Measurements from ENCODE around the gene USP22.

The USP22 gene

GRCh38 chr17:21002309-21003006 lies 40.4 kb downstream of the USP22 start:
- peaks cover 47% of the 10 kb centered on the region for H3K36me3 ChIP-seq (ENCODE audit: control insufficient read depth, insufficient read depth, low read length)
- H3K9me3 ChIP-seq (ENCODE audit: control insufficient read depth, low read length): no peaks in the 10 kb centered on the region
- WGBS, 2 experiments: 95 to 97% methylated on average over 26 of the region's 26 CpGs
- H3K27ac ChIP-seq (ENCODE audit: insufficient read depth, low read depth, low read length, poor library complexity, severe bottlenecking): no peak overlapping the region
- no peaks in the 10 kb centered on the region for H3K4me1 ChIP-seq (ENCODE audit: control insufficient read depth, insufficient read depth, low read length)
- H3K4me3 ChIP-seq (ENCODE audit: insufficient read depth, low read depth, low read length): no peak overlapping the region
- H3K27me3 ChIP-seq (ENCODE audit: control insufficient read depth, insufficient read depth, low read length, poor library complexity, severe bottlenecking): no peaks in the 10 kb centered on the region

GRCh38 chr17:21001813-21002221 lies 41.0 kb downstream of the USP22 start:
- no peak overlapping the region for H3K27ac ChIP-seq (ENCODE audit: insufficient read depth, low read depth, low read length, poor library complexity, severe bottlenecking)
- no peaks in the 10 kb centered on the region for H3K27me3 ChIP-seq (ENCODE audit: control insufficient read depth, insufficient read depth, low read length, poor library complexity, severe bottlenecking)
- H3K4me3 ChIP-seq (ENCODE audit: insufficient read depth, low read depth, low read length): no peak overlapping the region
- H3K4me1 ChIP-seq (ENCODE audit: control insufficient read depth, insufficient read depth, low read length): no peaks in the 10 kb centered on the region
- H3K9me3 ChIP-seq (ENCODE audit: control insufficient read depth, low read length): no peaks in the 10 kb centered on the region
- H3K36me3 ChIP-seq (ENCODE audit: control insufficient read depth, insufficient read depth, low read length): peaks cover 42% of the 10 kb centered on the region
- WGBS, 2 experiments: 90 to 91% methylated on average over 12 of the region's 12 CpGs

GRCh38 chr17:21001111-21001812 lies 41.5 kb downstream of the USP22 start:
- WGBS, 2 experiments: 92 to 96% methylated on average over 6 to 7 of the region's 7 CpGs
- no peaks in the 10 kb centered on the region for H3K27me3 ChIP-seq (ENCODE audit: control insufficient read depth, insufficient read depth, low read length, poor library complexity, severe bottlenecking)
- no peaks in the 10 kb centered on the region for H3K9me3 ChIP-seq (ENCODE audit: control insufficient read depth, low read length)
- H3K36me3 ChIP-seq (ENCODE audit: control insufficient read depth, insufficient read depth, low read length): peaks cover 40% of the 10 kb centered on the region
- no peaks in the 10 kb centered on the region for H3K4me1 ChIP-seq (ENCODE audit: control insufficient read depth, insufficient read depth, low read length)
- no peak overlapping the region for H3K4me3 ChIP-seq (ENCODE audit: insufficient read depth, low read depth, low read length)
- no peak overlapping the region for H3K27ac ChIP-seq (ENCODE audit: insufficient read depth, low read depth, low read length, poor library complexity, severe bottlenecking)

- Histone ChIP-seq H3K27ac (ENCODE audit: insufficient read depth, low read depth, low read length, poor library complexity, severe bottlenecking) (no peak overlapping the region), H3K36me3 (ENCODE audit: control insufficient read depth, insufficient read depth, low read length) (peaks cover 28% of the 10 kb centered on the region), H3K27me3 (ENCODE audit: control insufficient read depth, insufficient read depth, low read length, poor library complexity, severe bottlenecking) (no peaks in the 10 kb centered on the region), H3K4me3 (ENCODE audit: insufficient read depth, low read depth, low read length) (no peak overlapping the region), H3K4me1 (ENCODE audit: control insufficient read depth, insufficient read depth, low read length) (no peaks in the 10 kb centered on the region), H3K9me3 (ENCODE audit: control insufficient read depth, low read length) (no peaks in the 10 kb centered on the region)
- WGBS, 2 experiments: 93 to 96% methylated on average over 13 of the region's 13 CpGs
Observed at GRCh38 chr17:20999841-21000532, 42.8 kb downstream of the USP22 start.

- H3K36me3 ChIP-seq (ENCODE audit: control insufficient read depth, insufficient read depth, low read length): peaks cover 19% of the 10 kb centered on the region
- H3K27ac ChIP-seq (ENCODE audit: insufficient read depth, low read depth, low read length, poor library complexity, severe bottlenecking): peak overlapping the region; percentile 66
- 95% methylated on average over 16 of the region's 16 CpGs for WGBS, 2 experiments
- H3K4me1 ChIP-seq (ENCODE audit: control insufficient read depth, insufficient read depth, low read length): no peaks in the 10 kb centered on the region
- no peaks in the 10 kb centered on the region for H3K9me3 ChIP-seq (ENCODE audit: control insufficient read depth, low read length)
- H3K27me3 ChIP-seq (ENCODE audit: control insufficient read depth, insufficient read depth, low read length, poor library complexity, severe bottlenecking): no peaks in the 10 kb centered on the region
- no peak overlapping the region for H3K4me3 ChIP-seq (ENCODE audit: insufficient read depth, low read depth, low read length)
Observed at GRCh38 chr17:20999044-20999573, 43.7 kb downstream of the USP22 start.

- no peaks in the 10 kb centered on the region for H3K27me3 ChIP-seq (ENCODE audit: control insufficient read depth, insufficient read depth, low read length, poor library complexity, severe bottlenecking)
- peak overlapping the region; percentile 66 for H3K27ac ChIP-seq (ENCODE audit: insufficient read depth, low read depth, low read length, poor library complexity, severe bottlenecking)
- H3K4me1 ChIP-seq (ENCODE audit: control insufficient read depth, insufficient read depth, low read length): peaks cover 1% of the 10 kb centered on the region
- 90% methylated on average over 5 of the region's 5 CpGs for WGBS, 2 experiments
- H3K36me3 ChIP-seq (ENCODE audit: control insufficient read depth, insufficient read depth, low read length): peaks cover 14% of the 10 kb centered on the region
- H3K4me3 ChIP-seq (ENCODE audit: insufficient read depth, low read depth, low read length): no peak overlapping the region
- H3K9me3 ChIP-seq (ENCODE audit: control insufficient read depth, low read length): peaks cover 2% of the 10 kb centered on the region
Observed at GRCh38 chr17:20998571-20999043, 44.2 kb downstream of the USP22 start.

GRCh38 chr17:20997711-20998570 lies 44.9 kb downstream of the USP22 start:
- H3K27me3 ChIP-seq (ENCODE audit: control insufficient read depth, insufficient read depth, low read length, poor library complexity, severe bottlenecking): no peaks in the 10 kb centered on the region
- WGBS, 2 experiments: 89% methylated on average over 22 of the region's 22 CpGs
- peaks cover 8% of the 10 kb centered on the region for H3K4me1 ChIP-seq (ENCODE audit: control insufficient read depth, insufficient read depth, low read length)
- peaks cover 2% of the 10 kb centered on the region for H3K9me3 ChIP-seq (ENCODE audit: control insufficient read depth, low read length)
- H3K36me3 ChIP-seq (ENCODE audit: control insufficient read depth, insufficient read depth, low read length): peaks cover 8% of the 10 kb centered on the region
- peak overlapping the region; percentile 44 for H3K27ac ChIP-seq (ENCODE audit: insufficient read depth, low read depth, low read length, poor library complexity, severe bottlenecking)
- no peak overlapping the region for H3K4me3 ChIP-seq (ENCODE audit: insufficient read depth, low read depth, low read length)

GRCh38 chr17:20996724-20997615 lies 45.8 kb downstream of the USP22 start:
- peaks cover 2% of the 10 kb centered on the region for H3K9me3 ChIP-seq (ENCODE audit: control insufficient read depth, low read length)
- WGBS, 2 experiments: 88 to 89% methylated on average over 12 of the region's 12 CpGs
- no peaks in the 10 kb centered on the region for H3K27me3 ChIP-seq (ENCODE audit: control insufficient read depth, insufficient read depth, low read length, poor library complexity, severe bottlenecking)
- H3K4me3 ChIP-seq (ENCODE audit: insufficient read depth, low read depth, low read length): no peak overlapping the region
- H3K36me3 ChIP-seq (ENCODE audit: control insufficient read depth, insufficient read depth, low read length): peaks cover 3% of the 10 kb centered on the region
- H3K27ac ChIP-seq (ENCODE audit: insufficient read depth, low read depth, low read length, poor library complexity, severe bottlenecking): no peak overlapping the region
- peaks cover 13% of the 10 kb centered on the region for H3K4me1 ChIP-seq (ENCODE audit: control insufficient read depth, insufficient read depth, low read length)
